ENCODE data around the gene GCK.
A peak's percentile ranks its signal among the peaks of the same experiment; 100 is the strongest.
"Not testable (repeated sequence)": the region's sequence is repeated elsewhere in the genome, so short reads cannot be mapped to it uniquely, and the experiment has no call there.

Gene GCK

DNA sequence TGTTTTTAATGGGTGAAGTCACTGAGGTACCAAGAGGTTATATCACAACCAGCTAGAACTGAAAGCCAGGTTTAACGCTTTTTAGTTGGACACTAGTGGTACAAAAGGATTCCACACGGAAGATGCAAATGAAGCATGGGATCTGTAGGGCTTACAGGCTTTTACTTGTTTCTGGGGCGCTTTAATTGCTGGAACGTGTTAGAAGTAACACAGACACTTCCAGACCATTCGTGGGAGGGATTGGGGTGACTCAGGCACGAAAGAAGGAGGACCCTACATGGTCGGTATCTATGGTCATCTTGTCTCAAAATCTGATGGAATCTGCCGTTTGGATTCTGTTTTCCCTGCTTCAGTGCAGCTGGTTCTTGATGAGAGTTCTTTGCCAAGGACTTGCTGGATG is 12.6 kb upstream of the GCK start:
- DNase-seq (ENCODE audit: low read depth) = no peak

DNA sequence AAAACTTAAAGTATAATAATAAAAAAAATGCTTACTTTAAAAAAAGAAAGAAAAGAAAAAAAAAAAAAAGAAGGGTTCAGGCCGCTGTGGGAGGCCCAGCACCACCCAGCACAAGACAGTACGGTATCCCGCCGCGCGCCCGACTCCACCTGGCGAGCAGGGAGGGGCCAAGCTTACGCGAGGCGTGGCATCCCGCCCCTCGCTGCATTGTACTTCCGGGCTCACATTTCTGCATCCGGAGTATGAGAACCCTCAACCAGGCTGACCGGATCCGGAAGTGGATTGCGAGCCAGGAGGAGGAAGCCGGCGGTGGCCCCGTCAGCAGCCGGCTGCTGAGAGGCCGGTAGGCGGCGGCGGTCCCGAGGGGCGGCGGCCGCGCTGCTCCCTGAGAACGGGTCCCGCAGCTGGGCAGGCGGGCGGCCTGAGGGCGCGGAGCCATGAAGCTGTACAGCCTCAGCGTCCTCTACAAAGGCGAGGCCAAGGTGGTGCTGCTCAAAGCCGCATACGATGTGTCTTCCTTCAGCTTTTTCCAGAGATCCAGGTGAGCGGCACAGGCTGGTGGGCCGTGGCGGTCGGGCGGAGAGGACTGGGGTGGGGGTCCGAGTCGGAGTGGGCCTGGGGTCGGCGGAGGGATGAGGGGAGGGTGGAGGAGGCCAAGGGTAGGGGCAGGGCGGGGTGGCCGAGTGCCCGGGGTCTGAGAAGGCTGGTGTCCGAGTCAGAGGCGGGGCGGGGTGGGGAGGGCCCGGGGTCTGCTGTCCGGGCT is 11.6 kb upstream of the GCK start, which contains the start of gene YKT6:
TSS of gene YKT6 (plus strand) at position 280 of the 763 bp plus-strand sequence. CDS start at position 438, 158 bp downstream.
- peak; percentile 62 for DNase-seq (ENCODE audit: low read depth)

DNA sequence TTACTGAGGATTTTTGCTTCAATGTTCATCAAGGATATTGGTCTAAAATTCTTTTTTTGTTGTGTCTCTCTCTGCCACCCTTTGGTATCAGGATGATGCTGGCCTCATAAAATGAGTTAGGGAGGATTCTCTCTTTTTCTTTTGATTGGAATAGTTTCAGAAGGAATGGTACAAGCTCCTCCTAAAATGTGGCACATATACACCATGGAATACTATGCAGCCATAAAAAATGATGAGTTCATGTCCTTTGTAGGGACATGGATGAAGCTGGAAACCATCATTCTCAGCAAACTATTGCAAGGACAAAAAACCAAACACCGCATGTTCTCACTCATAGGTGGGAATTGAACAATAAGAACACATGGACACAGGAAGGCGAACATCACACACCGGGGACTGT is 10.9 kb upstream of the GCK start:
- DNase-seq (ENCODE audit: low read depth) = not testable (repeated sequence)

DNA sequence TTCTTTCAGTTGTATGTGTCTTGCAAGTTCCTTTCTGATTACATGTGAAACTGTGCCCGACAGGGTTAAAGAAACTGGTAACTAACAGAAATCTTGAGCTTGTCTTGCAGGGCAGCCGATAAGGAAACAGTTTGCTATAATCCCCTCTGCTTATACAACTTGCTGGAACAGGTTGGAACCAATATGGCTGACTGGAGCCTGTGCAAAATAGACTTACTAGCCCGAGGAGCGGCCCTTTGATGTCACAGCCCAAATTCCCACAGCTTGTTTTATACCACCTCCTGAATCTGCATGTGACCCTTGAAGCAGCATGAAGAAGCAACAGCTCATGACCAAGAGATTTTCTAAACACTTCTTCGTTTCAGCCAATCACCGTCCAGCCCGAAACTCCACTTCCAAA is 8.2 kb upstream of the GCK start:
- DNase-seq (ENCODE audit: low read depth) = no peak

DNA sequence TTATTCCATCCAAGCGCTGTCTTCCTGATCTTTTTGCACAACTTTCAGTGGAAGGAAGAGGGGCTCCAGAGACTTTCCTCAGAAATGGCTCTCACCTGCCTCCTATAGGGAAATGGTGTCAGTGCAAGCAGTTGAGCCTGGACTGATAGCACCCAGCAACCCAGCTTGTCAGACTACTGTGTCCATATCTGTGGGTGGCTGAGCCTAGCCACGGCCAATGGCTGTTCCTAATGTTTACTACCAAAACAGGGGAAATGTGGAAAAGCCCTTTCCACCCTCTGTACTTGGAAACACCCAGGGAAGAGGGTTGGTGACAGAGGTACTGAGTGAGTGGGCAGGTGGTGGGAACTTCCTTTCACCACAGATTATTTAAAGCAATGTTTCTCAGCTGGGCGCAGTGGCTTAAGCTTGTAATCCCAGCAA is 7.2 kb upstream of the GCK start:
- DNase-seq (ENCODE audit: low read depth) = no peak

DNA sequence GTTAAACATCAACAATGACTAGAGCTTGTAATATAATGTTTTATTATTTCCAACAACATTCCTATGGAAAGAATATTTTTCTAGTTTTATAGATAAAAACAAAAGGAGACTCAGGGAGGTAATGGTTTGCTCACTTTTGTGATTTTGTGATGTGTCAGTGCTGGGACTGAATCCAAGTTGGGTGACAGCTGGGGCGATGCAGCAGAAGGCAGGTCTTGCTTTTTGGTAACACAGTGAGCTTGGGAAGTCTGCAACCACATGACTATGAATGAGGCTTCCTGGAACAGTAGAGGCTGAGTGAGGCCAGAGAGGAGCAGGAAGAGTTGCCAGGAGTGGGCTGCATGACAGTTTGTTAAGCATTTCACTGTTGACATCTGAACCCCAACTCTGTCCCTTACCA is 6.7 kb upstream of the GCK start:
- no peak for DNase-seq (ENCODE audit: low read depth)

DNA sequence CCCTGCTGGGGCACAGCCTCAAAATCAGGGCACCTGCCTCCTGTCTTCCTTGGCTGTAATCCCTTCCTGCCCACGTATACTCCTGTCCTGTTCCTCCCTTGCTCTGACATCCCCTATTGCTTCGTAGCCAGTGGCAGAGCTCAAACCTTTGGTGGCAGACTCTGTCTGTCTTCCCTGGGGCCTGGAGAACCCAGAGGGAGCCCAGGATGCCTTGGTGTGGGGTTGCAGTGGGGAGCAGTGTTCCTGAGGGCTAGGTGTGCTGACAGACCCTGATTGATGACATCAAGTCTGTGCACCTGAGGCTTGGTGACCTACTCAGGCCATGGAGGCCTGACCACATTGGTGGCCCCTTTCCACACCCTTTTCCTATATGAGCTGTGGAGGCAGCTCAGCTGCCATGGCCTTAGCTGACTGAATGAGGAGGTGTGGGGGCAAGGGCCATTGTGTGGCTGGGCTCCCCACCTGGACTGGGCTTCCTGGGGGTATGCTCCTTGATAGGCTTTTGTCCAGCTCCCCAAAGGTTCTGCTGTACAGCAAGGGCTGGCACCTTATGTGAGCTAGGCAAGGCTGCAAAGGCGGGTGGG is 5.4 kb upstream of the GCK start:
- DNase-seq (ENCODE audit: low read depth) = no peak

DNA sequence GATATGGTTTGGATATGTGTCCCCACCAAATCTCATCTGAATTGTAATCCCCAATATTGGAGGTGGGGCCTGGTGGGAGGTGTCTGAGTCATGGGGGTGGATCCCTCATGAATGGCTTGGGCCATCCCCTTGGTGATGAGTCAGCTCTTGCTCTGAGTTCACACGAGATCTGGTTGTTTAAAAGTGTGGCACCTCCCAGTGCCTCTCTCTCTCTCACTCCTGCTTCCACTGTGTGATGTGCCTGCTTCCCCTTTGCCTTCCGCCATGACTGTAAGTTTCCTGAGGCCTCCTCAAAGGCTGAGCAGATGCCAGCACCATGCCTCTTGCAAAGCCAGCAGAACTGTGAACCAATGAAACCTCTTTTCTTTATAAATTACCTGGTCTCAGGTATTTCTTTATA is 4.8 kb upstream of the GCK start:
- DNase-seq (ENCODE audit: low read depth) = no peak

DNA sequence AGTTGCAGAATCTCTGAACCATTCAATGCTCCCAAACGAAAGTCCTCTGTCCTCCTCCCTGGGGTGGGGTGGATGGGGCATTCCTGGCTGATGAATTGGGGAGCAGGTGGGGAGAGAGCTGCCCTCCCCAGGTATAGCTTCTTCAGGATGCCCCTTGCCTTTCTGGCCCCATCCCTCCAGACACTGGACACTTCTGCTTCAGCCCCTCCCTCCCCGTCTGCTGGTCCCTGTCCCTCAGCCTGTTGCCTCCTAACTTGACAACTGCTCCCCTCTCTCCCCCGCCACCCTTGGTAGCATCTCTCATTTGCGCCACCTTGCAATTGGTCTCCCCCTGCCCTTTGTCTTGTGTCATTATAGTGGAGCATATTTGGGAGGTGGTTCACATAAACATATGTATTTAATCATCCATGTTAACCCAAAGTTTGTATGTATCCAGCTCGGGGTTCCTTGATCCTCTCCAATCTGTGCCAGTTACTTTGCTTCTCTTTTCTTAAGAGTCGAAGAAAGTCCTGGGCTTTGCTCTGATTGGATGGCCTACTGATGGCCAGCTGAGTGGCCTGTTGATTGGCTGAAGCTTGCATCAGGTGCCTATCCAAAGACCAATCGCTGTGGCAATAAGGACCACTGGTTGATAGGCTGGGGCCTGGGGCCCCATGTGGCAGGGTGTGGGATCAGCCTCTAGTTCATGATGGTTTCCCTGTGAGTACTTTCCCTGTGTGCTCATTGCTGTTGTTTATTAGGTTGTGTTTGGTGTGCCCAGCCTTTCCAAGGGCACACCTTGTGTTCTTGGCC is 4.0 kb upstream of the GCK start:
- no peak for DNase-seq (ENCODE audit: low read depth)

DNA sequence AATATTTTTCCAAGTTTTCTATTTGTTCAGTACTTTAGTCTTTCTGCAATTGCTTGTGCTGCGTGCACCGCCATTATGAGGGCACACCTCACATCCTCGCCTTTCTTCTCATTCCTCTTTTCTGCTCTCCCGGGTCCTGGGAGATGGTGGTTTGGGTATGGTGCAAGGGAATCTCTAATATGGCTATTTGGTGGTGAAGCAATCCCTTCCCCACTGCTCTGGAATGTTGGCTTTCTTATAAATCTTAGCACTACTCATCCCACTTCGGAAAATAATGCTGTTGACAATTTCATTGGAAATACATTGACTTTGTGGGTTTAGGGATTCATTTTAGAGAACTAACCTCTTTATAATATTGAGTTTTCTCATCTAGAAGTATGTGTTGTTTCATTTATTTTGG is 1.9 kb upstream of the GCK start:
- no peak for DNase-seq (ENCODE audit: low read depth)

DNA sequence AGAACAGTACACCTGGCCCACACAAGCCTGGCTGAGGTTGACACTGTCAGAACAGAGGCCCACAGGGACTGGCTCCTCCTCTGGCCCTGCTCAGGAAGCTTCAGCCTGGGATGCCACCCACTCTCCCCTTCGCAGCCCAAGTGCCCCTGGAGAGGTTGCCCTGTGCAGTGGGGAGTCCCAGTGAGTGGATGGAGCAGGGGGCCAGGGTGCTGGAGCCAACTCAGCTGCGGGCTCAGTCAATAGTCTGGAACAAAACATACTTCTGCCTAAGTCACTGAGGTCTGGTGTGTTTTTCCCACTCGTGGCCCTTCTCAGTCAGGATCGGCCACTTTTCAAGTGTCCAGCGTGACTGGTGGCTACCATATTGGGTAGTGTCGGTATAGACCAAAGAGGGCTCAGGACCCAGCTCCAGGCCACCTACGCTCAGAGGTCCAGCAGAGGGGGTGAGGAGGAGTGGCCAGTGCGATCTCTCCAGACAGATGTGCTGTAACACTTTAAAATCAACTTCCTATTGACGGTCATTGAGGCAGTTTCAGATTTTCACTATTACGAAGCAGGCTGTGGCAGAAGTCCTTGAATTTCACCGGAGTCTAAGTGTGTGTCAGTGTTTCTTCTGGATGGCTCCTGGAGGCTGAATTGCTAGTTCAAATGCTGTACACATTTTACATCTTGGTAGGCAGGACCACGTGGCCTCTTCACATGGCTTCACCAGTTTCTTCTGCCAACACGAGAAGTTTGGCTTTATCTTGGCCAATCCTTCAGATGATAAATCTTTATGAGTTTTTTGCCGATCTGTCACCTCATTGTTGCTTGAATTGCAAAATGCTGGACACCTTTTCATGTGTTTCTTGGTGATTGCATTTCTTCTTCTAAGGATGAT is 994 bp upstream of the GCK start:
- DNase-seq (ENCODE audit: low read depth) = no peak

DNA sequence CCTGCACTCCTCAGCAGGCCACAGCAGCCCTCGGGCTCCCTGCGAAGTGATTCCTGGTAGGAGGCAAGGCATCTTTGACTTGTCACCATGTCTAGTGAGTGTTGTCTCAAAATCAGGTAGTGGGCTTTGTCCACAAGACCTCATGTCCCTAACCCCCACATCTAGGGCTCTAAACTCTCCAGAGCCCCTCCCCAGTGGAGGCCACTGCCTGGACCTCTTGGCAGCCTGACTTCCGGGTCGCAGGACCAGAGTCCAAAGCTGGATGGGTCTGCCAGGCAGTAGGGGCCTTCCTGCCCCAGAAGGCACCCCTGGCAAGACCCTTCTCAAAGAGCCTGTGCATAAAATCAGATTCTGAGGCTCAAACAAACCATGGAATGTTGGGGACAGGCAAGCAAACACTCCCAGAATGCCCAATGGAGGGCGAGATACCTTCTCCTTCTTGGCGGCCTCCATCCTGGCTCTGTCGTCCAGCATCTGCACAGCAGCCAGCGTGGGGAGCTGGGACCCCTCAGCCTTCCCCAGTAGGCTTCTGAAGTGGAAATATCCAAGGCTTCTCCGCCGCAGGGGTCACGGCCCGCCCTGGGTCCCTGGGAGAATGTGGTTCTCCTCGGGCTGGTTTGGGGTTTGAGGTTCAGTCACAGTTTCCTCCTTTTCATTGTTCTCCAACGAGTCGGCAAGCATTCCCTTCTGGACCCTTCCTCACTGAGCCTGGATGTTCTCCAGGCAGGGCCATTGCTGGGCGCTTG is 586 bp downstream of the GCK start:
- DNase-seq (ENCODE audit: low read depth) = no peak

DNA sequence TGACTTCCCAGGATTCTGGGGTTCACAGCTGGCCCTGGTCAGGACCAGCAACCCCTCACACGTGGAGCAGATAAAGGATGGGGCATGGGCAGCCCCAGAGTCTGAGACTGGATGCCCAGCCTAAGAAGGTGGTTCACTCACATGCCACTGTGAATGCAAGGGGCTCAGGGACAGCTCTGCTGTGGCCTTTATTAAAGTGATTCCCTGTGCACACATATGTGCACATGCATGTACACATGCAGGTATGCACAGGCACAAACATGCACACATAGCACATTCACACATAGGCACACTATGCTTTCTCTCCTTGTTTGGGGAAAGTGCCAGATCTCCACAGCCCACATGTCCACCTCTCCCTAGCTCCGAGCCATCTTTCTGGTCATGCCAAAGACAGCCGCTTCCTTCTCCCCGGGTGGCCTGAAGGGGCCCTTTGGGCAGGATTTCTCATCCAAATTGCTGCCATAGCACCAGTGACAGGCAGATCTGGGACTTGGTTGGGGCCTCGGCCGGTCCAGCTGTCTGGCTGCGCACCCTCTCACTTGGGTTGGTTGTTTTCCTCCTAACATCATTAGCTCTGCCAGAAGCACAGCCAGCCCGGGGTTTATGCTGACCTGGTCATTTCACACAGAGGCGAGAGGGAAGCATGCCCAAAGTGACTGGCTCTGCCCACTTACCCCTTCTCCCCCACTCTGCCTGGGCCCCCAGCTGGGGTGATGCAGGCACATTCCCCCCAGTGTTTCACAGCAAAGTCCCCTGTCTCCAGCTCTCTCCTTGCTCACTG is 1.4 kb downstream of the GCK start:
- DNase-seq (ENCODE audit: low read depth) = no peak

DNA sequence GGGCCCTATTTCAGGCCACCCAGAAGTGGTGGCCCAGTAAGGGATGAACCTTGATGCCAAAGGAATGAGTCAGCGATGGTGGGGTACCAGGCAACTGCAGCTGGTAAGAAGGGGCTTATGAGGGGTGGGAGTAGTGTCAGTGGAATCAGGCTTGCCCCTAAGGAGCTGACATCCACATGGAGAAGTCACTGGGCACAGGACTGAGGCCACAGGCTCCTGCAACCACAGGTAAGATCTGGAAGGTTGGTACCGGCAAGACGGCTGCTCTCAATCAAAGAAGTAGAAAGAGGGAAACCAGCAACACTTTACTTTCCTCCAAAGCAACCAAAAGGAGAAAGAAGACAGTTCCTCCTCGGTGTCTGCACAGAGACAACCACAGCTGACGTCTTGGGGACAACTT is 2.5 kb downstream of the GCK start:
- no peak for DNase-seq (ENCODE audit: low read depth)

DNA sequence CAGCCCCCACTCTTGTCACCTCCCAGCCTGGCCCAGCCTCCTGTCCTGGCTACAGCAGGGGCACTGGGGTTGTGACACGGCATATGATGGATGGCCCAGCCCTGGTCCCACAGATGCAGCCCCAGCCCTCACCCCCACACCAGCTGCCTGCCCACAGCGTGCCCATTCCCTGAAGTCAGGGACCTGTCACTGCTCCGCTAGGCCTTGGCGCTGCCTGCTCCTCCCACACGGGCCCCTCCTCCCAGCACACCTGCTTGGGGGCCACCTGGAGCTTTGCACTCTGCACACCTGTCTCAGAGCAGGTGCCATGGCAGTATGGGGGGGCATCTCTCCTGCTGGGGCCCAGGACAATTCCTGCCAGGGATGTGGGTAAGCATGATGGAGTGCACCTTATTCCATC is 3.5 kb downstream of the GCK start:
- DNase-seq (ENCODE audit: low read depth) = no peak

DNA sequence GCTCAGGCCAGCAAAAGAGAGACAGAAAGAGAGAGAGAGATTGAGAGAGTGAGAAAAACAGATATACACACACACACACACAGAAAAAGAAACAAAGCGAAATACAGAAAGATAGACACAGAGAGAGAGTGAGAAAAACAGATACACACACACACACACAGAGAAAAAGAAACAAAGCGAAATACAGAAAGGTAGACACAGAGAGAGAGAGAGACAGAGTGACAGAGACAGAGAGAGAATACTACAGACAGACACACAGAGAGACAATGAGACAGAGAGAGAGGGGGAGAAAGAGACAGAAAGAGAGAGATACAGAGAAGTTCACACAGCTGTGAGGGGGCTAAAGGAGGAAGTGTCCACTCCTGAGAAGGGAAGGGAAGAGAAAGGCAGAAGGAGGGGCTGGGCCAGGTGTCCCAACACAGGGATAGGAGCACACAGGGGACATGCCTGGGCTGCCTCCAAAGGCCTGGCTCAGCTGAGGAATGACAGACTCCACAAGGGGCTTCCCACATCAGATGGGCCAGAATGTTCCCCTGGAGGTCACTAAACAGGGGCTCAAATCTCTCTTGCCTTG is 4.3 kb downstream of the GCK start:
- DNase-seq (ENCODE audit: low read depth) = no peak

DNA sequence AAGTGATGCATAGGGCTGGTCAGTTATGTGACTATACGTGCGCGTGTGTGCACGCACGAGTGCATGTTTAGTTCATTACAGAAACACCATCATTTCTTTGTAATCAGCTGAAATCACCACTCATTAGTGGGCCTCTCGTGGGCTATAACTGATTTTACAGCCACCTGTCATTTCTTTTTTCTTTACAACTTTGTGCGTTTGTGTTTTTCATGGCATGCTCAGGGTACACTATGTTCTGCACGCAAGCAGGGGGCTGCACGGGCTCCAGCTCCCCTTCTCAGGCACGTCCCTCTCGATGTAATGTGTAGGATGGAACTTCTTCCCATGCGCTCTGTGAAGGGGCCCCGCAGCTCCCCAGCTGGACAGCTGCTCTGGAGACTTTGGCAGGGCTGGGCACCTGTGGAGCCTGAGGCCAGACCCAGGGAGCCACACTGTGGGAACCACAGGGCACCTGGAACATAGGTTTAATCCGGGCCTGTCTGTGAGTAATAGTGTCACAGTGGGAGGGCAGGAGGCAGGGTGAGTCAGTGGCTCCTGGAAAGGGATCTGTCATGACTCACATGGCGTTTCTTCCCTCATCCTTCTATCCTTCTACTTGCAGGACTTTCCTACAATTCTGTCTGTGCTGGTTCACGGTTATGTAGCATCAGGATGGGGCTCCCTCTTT is 4.9 kb downstream of the GCK start:
- no peak for DNase-seq (ENCODE audit: low read depth)

DNA sequence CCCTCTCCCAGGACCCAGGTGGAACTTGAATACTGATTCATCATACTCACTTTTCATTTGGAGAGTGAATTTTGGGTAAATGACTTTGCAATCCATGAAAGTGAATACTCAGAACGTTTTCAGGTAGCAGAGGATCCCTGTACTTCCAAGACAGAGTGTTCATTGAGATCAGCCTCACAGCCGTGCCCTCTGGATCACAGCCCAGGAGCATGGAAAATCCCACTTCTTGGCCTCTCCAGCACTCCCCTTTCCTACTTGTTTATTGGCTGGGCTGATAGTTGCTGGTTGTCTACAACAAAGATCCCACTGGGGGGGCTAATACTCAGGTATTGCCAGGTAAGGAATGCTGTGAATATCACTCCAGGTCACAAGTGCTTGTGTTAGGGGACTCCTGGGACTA is 5.9 kb downstream of the GCK start:
- no peak for DNase-seq (ENCODE audit: low read depth)

DNA sequence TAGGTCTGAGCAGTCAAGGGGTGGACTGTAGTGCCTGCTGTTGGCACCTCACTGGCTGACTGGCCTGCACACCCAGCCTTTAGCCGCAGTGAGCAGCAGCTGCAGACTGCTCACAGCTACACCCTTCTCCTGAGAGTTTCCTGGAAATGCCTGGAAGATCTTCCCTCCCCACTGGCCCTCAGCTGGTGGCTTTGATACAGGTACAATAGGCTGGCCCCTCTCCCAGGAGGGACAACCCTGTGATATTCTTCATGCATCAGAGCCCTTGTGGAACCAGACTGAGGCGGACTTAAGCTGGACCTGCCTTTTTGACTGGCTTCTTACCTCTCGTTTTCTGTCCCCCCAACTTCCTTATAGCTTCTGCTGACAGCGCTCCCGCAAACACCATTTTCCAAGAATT is 6.4 kb downstream of the GCK start:
- no peak for DNase-seq (ENCODE audit: low read depth)

DNA sequence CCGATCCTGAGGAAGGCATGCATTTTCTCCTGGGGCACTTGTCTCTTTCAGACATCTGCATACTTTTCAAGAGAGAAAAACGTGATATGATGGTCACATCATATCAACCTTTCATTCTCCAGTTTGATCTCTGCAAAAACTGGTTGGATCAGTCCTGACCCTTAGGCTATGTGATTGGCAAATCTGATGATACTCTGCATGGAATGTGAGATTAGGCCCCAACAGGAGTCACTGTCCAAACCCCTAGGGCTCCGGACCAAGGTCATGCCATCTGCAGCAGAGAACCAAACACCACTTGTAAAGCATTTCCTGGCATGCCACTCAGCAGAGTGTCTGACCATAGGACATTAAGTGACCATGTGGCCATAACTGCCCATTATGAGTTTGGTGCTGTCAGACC is 8.6 kb downstream of the GCK start:
- DNase-seq (ENCODE audit: low read depth) = no peak
